ENCODE measurements around the gene CDR2. TPM values are rescaled to one million over a fixed set of nuclear protein-coding genes. Genes with fewer than 3 reads are reported as not detected.
A peak's percentile ranks its signal among the peaks of the same experiment; 100 is the strongest.

Gene CDR2
- total and polyA plus RNA-seq, 9 of the 15 experiments (the other 6 are each of a cell fraction or from before 2014, with no cell fraction given), result 4.6 to 30.3 (median 19.9) TPM

- TF ChIP-seq USF1 (CRISPR knock-in tag; IDR thresholded peaks at IDR 0.05) (no peak), RB1 (IDR thresholded peaks at IDR 0.05; ENCODE audit: low read depth) (no peak), PURB (CRISPR knock-in tag; IDR thresholded peaks at IDR 0.05; ENCODE audit: low read depth) (no peak), ZNF280A (IDR thresholded peaks at IDR 0.05; ENCODE audit: low read depth, partially characterized antibody) (no peak), NR4A1 (CRISPR knock-in tag; IDR thresholded peaks at IDR 0.05) (no peak), NR4A1 (tag; IDR thresholded peaks at IDR 0.05) (0 out of 2 replicates have a peak, but pooled peaks have one; percentile 60), MAZ (CRISPR knock-in tag; conservative IDR thresholded peaks at IDR 0.05 in 1 of 2, IDR thresholded peaks at IDR 0.05 in 1 of 2) (no peak), GTF2A2 (tag; IDR thresholded peaks at IDR 0.05) (0 out of 2 replicates have a peak, but pooled peaks have one; percentile 37), U2AF1 (optimal IDR thresholded peaks at IDR 0.05; ENCODE audit: low read depth, low read length) (no peak), ZNF830 (CRISPR knock-in tag; IDR thresholded peaks at IDR 0.05) (no peak), TEAD1 (CRISPR knock-in tag; IDR thresholded peaks at IDR 0.05) (0 out of 4 replicates have a peak, but pooled peaks of 1 of the 2 experiments have one; percentile 57), ELK3 (CRISPR knock-in tag; IDR thresholded peaks at IDR 0.05) (no peak), CHD4 (IDR thresholded peaks at IDR 0.05; ENCODE audit: insufficient read depth, insufficient replicate concordance, low read depth, low read length, poor library complexity, severe bottlenecking) (no peak), NFATC3 (IDR thresholded peaks at IDR 0.05) (no peak), HCFC1 (IDR thresholded peaks at IDR 0.05; ENCODE audit: low read depth, low read length) (no peak), MYC (IDR thresholded peaks at IDR 0.05; ENCODE audit: low read depth, low read length) (no peak), MYC (CRISPR knock-in tag; IDR thresholded peaks at IDR 0.05; ENCODE audit: borderline replicate concordance, low read depth) (no peak), HEY1 (CRISPR knock-in tag; IDR thresholded peaks at IDR 0.05; ENCODE audit: borderline replicate concordance) (no peak)
- TF ChIP-seq, protein P1, sequence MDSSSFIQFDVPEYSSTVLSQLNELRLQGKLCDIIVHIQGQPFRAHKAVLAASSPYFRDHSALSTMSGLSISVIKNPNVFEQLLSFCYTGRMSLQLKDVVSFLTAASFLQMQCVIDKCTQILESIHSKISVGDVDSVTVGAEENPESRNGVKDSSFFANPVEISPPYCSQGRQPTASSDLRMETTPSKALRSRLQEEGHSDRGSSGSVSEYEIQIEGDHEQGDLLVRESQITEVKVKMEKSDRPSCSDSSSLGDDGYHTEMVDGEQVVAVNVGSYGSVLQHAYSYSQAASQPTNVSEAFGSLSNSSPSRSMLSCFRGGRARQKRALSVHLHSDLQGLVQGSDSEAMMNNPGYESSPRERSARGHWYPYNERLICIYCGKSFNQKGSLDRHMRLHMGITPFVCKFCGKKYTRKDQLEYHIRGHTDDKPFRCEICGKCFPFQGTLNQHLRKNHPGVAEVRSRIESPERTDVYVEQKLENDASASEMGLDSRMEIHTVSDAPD (CRISPR knock-in tag; IDR thresholded peaks at IDR 0.05), result no peak
- TF ChIP-seq, protein P2, sequence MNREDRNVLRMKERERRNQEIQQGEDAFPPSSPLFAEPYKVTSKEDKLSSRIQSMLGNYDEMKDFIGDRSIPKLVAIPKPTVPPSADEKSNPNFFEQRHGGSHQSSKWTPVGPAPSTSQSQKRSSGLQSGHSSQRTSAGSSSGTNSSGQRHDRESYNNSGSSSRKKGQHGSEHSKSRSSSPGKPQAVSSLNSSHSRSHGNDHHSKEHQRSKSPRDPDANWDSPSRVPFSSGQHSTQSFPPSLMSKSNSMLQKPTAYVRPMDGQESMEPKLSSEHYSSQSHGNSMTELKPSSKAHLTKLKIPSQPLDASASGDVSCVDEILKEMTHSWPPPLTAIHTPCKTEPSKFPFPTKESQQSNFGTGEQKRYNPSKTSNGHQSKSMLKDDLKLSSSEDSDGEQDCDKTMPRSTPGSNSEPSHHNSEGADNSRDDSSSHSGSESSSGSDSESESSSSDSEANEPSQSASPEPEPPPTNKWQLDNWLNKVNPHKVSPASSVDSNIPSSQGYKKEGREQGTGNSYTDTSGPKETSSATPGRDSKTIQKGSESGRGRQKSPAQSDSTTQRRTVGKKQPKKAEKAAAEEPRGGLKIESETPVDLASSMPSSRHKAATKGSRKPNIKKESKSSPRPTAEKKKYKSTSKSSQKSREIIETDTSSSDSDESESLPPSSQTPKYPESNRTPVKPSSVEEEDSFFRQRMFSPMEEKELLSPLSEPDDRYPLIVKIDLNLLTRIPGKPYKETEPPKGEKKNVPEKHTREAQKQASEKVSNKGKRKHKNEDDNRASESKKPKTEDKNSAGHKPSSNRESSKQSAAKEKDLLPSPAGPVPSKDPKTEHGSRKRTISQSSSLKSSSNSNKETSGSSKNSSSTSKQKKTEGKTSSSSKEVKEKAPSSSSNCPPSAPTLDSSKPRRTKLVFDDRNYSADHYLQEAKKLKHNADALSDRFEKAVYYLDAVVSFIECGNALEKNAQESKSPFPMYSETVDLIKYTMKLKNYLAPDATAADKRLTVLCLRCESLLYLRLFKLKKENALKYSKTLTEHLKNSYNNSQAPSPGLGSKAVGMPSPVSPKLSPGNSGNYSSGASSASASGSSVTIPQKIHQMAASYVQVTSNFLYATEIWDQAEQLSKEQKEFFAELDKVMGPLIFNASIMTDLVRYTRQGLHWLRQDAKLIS (CRISPR knock-in tag; IDR thresholded peaks at IDR 0.05), result no peak
Measured at GRCh38 chr16:22355487-22355908, 18.9 kb downstream of the CDR2 start (continued).
